HL-60/S4 treated with retinoic acid at 250 ng/mL for 4 days and 3 days (cell line): ENCODE results near the gene FAM227A.

ENCODE experiments used
- in situ Hi-C: fragments of 300-500 bp; cut with MboI; formaldehyde crosslinking; loops from 2 replicates; pipeline ENCODE4 v1.7.0; 2022; ENCODE audit warnings: low sequenced_read_pairs

Gene FAM227A

GRCh38 chr22:38656256-38657044 lies at the start of gene FAM227A, which contains the start of gene CBY1:
Gene FAM227A, minus strand, starts transcription at chr22:38656392. Its CDS starts 6,224 bp downstream, at chr22:38650168.
Gene CBY1, plus strand, starts transcription at chr22:38656638. Its CDS starts 11,417 bp downstream, at chr22:38668055.
- in situ Hi-C loops = no loop called here

GRCh38 chr22:38705235-38706100 lies 49.3 kb upstream of the FAM227A start, which contains the start of gene GTPBP1:
Gene GTPBP1, plus strand, starts transcription at chr22:38705944. Its CDS starts 12 bp downstream, at chr22:38705956.
- in situ Hi-C loops = no loop called here

- in situ Hi-C loops = no loop called here
Observed at GRCh38 chr22:38704654-38705234, 48.6 kb upstream of the FAM227A start.

- in situ Hi-C loops = no loop called here
Observed at GRCh38 chr22:38700789-38701628, 44.8 kb upstream of the FAM227A start, which contains the start of gene JOSD1. Gene JOSD1, minus strand, starts transcription at chr22:38700943. Its CDS starts 956 bp downstream, at chr22:38699987.

GRCh38 chr22:38700270-38700788 lies 44.1 kb upstream of the FAM227A start:
- in situ Hi-C loops = no loop called here

GRCh38 chr22:38699784-38700183 lies 43.6 kb upstream of the FAM227A start:
- in situ Hi-C loops = no loop called here

- in situ Hi-C loops = no loop called here
Observed at GRCh38 chr22:38699143-38699542, 43.0 kb upstream of the FAM227A start.

- in situ Hi-C loops = no loop called here
Observed at GRCh38 chr22:38698407-38699094, 42.4 kb upstream of the FAM227A start.

GRCh38 chr22:38697425-38698089 lies 41.4 kb upstream of the FAM227A start:
- in situ Hi-C loops = no loop called here

- in situ Hi-C loops = no loop called here
Observed at GRCh38 chr22:38696606-38697424, 40.6 kb upstream of the FAM227A start.

GRCh38 chr22:38694940-38695339 lies 38.7 kb upstream of the FAM227A start:
- in situ Hi-C loops = no loop called here

- in situ Hi-C loops = no loop called here
Observed at GRCh38 chr22:38694049-38694448, 37.9 kb upstream of the FAM227A start.

GRCh38 chr22:38689651-38690050 lies 33.5 kb upstream of the FAM227A start:
- in situ Hi-C loops = no loop called here

GRCh38 chr22:38685761-38686160 lies 29.6 kb upstream of the FAM227A start:
- in situ Hi-C loops = no loop called here

- in situ Hi-C loops = no loop called here
Observed at GRCh38 chr22:38684895-38685294, 28.7 kb upstream of the FAM227A start.

- in situ Hi-C loops = no loop called here
Observed at GRCh38 chr22:38681582-38682335, 25.6 kb upstream of the FAM227A start, which contains the start of gene TOMM22. Gene TOMM22, plus strand, starts transcription at chr22:38681957. Its CDS starts 22 bp downstream, at chr22:38681979.

GRCh38 chr22:38675833-38676232 lies 19.6 kb upstream of the FAM227A start:
- in situ Hi-C loops = no loop called here
